ENCODE data around the gene XAB2. TPM values are rescaled to one million over a fixed set of nuclear protein-coding genes. Genes with fewer than 3 reads are reported as not detected.

XAB2 gene
- total RNA-seq, 1 experiment from 2014 or later: 48.0 TPM

DNA sequence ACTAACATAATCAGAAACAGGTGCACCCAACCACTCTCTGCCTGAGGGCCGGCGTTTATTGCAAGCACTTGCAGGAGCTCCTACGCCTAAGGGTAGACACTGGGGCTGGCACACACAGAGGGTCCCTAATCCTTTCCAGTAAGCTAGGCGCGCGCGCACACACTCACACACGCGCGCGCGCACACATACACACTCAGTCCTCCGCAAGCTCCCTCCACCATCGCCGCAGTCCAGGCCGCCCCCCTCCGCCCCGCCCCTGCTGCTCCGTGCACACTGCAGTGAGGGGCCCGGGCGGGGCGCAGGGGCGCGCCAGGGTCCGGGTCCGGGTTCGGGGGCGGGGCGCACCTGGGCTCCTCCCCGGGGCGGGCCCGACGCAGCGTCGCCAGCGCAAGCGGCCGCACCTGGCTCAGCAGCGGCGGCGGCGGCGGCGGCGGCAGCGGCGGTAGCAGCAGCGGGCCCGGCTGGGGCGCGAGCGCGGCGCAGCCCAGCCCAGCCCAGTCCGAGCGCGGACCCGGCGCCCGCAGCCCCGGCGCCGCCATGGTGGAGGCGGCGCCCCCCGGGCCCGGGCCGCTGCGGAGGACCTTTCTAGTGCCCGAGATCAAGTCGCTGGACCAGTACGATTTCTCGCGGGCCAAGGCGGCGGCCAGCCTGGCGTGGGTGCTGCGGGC, 33.7 kb downstream of the XAB2 start, which contains the start of gene CAMSAP3:
Gene CAMSAP3, plus strand, starts transcription at position 398 of the 668 bp plus-strand sequence. Its CDS starts 140 bp downstream, at position 538.
- Histone ChIP-seq H3K23me2 (ENCODE audit: insufficient read length, low read depth, low read length, poor library complexity, severe bottlenecking) (peaks cover 9% of the 10 kb centered on the region), H3K4me1 (ENCODE audit: insufficient read depth, low read length) (no peaks in the 10 kb centered on the region; the same call in 1 of the 2 replicates), H3K79me2 (ENCODE audit: insufficient read depth, low read length) (no peaks in the 10 kb centered on the region; the same call in 1 of the 2 replicates), H3K18ac (ENCODE audit: insufficient read length, low read depth, low read length) (no peak within 1 kb of the TSS), H2AK5ac (ENCODE audit: insufficient read length, low read length) (no peak within 1 kb of the TSS), H3K14ac (ENCODE audit: insufficient read depth, low read length) (0 out of 2 replicates have a peak within 1 kb of the TSS, but pooled peaks have one; percentile 46), H4K5ac (ENCODE audit: insufficient read length, low read depth, low read length) (no peak within 1 kb of the TSS), H2BK5ac (ENCODE audit: insufficient read length, low read length) (no peak within 1 kb of the TSS), H2AFZ (ENCODE audit: low read length) (no peak within 1 kb of the TSS), H3K4ac (ENCODE audit: low read depth, low read length) (no peak within 1 kb of the TSS), H3K27ac (ENCODE audit: insufficient read length, low read depth, low read length) (no peak within 1 kb of the TSS), H3K27me3 (ENCODE audit: insufficient read depth, low read length) (no peaks in the 10 kb centered on the region), H3T11ph (ENCODE audit: low read length) (no peak within 1 kb of the TSS), H2BK120ac (ENCODE audit: low read depth, low read length, poor library complexity, severe bottlenecking) (no peak within 1 kb of the TSS), H4K8ac (replicated peaks; ENCODE audit: insufficient read length, low read depth, low read length) (no peak within 1 kb of the TSS), H2BK12ac (ENCODE audit: insufficient read length, low read depth, low read length) (no peak within 1 kb of the TSS), H3K79me1 (ENCODE audit: insufficient read depth, low read depth, low read length, poor library complexity, severe bottlenecking) (peaks cover 3% of the 10 kb centered on the region), H3K9me3 (ENCODE audit: control insufficient read depth, low read depth, low read length) (no peaks in the 10 kb centered on the region), H4K20me1 (ENCODE audit: control insufficient read depth, insufficient read depth, insufficient read length) (no peaks in the 10 kb centered on the region), H3K23ac (ENCODE audit: insufficient read length, low read depth, low read length) (no peak within 1 kb of the TSS), H3K4me2 (ENCODE audit: insufficient read depth, insufficient read length, low read length) (peak within 1 kb of the TSS; percentile 67), H2BK15ac (ENCODE audit: low read depth, low read length) (no peak within 1 kb of the TSS), H4K91ac (ENCODE audit: insufficient read length, low read depth, low read length) (no peak within 1 kb of the TSS), H3K9ac (ENCODE audit: extremely low read depth, insufficient read length, low read length) (peak within 1 kb of the TSS; percentile 33), H3K56ac (ENCODE audit: insufficient read length, low read depth, low read length) (no peak within 1 kb of the TSS), H2BK20ac (ENCODE audit: low read depth, low read length, poor library complexity, severe bottlenecking) (no peak within 1 kb of the TSS)
- H3K4me1 Mint-ChIP-seq: peaks cover 16 to 18% of the 10 kb centered on the region in 2 experiments
- no CpG with 5 or more reads among the region's 78 CpGs for WGBS (ENCODE audit: extremely low coverage, insufficient read length, low lambda C conversion rate)
- H3K36me3 Mint-ChIP-seq (ENCODE audit: insufficient read depth in 1 of 3, low read depth in 3 of 3): peaks cover 3 to 16% (median 12%) of the 10 kb centered on the region in 3 experiments; a peak in 4 of 7 replicates
- no peak within 1 kb of the TSS for H3K27ac Mint-ChIP-seq
- no peaks in the 10 kb centered on the region for H3K9me3 Mint-ChIP-seq
- TF ChIP-seq CTCF (conservative IDR thresholded peaks at IDR 0.05): no peak
- peak within 1 kb of the TSS; percentile 80 to 86 for H3K4me3 Mint-ChIP-seq
- H3K27me3 Mint-ChIP-seq (ENCODE audit: low read depth): peaks cover 25% of the 10 kb centered on the region
- peak; percentile 86 for DNase-seq

Measured in H9 (cell line).